ENCODE results near the gene TCF15.

- TF ChIP-seq POLR2A (IDR thresholded peaks at IDR 0.05), result no peak
- no peak for TF ChIP-seq CTCF (IDR thresholded peaks at IDR 0.05)
- TF ChIP-seq POLR2AphosphoS5 (IDR thresholded peaks at IDR 0.05), result no peak
- TF ChIP-seq EP300 (IDR thresholded peaks at IDR 0.05), result no peak
Observed at GRCh38 chr20:577167-577791, 32.8 kb downstream of the TCF15 start.

All from upper lobe of left lung (tissue), 4 donors.